SK-N-SH (cell line): Measurements from ENCODE around the gene CDC73. TPM values are rescaled to one million over a fixed set of nuclear protein-coding genes. Genes with fewer than 3 reads are reported as not detected.

Source experiments
- CTCF ChIA-PET: fragments of 300-600, 350-600 bp; formaldehyde crosslinking; extraction: SDS; loops from one replicate; lab custom pipeline; 2021; lab: Yijun Ruan, JAX
- POLR2A ChIA-PET: fragments of 350-600 bp; sonication (Branson Sonifier 250); formaldehyde crosslinking; extraction: SDS; loops from one replicate; lab custom pipeline; 2020; ENCODE audit warnings: antibody characterized with exemption, inconsistent platforms; lab: Yijun Ruan, JAX
- DNase-seq: peaks from one replicate; pipeline ENCODE4 v3.0.0; 2012
- H2AFZ ChIP-seq: fragments of 200-600 bp; sonication (generic); 2 replicates; pipeline ENCODE4 v1.8.1; 2016; ENCODE audit warnings: antibody characterized with exemption, mild to moderate bottlenecking, low read depth
- H3F3A ChIP-seq: fragments of 200-600 bp; sonication (generic); replicated peaks from 2 replicates; pipeline ENCODE3; 2016; ENCODE audit warnings: antibody characterized with exemption, mild to moderate bottlenecking; ENCODE audit not compliant: insufficient read depth
- H3K27ac ChIP-seq, 2 experiments: fragments of 200-500 bp in 1 of 2; fragments of 200-600 bp in 1 of 2; sonication (Bioruptor generic) in 1 of 2; sonication (generic), shearing (Covaris generic) in 1 of 2; 2 replicates each; pipeline versions ENCODE4 v1.5.1 to v1.6.1; 2014 to 2016; ENCODE audit warnings: low read depth in 2 of 2, inconsistent platforms in 1 of 2, low read length in 1 of 2, mild to moderate bottlenecking in 1 of 2, mixed read lengths in 1 of 2
- H3K27me3 ChIP-seq: fragments of 200-600 bp; sonication (generic), shearing (Covaris generic); 2 replicates; pipeline ENCODE4 v1.6.1; 2016; ENCODE audit warnings: mixed run types; ENCODE audit not compliant: insufficient read depth
- H3K36me3 ChIP-seq, 2 experiments: fragments of 200-500 bp in 1 of 2; fragments of 200-600 bp in 1 of 2; sonication (Bioruptor generic) in 1 of 2; sonication (generic) in 1 of 2; replicated peaks in 1 of 2; 2 replicates each; pipeline versions ENCODE3 to v1.5.1; 2014 to 2016; ENCODE audit warnings: low read length in 1 of 2, mild to moderate bottlenecking in 1 of 2; ENCODE audit not compliant: insufficient read depth in 2 of 2, control insufficient read depth in 1 of 2
- H3K4me1 ChIP-seq, 2 experiments: fragments of 200-500 bp in 1 of 2; fragments of 200-600 bp in 1 of 2; sonication (Bioruptor generic) in 1 of 2; sonication (generic), shearing (Covaris generic) in 1 of 2; 2 replicates each; pipeline versions ENCODE4 v1.5.1 to v1.6.1; 2014 to 2016; ENCODE audit warnings: low read depth in 1 of 2, low read length in 1 of 2, mixed run types in 1 of 2; ENCODE audit not compliant: insufficient read depth in 2 of 2, control insufficient read depth in 1 of 2
- H3K4me2 ChIP-seq: fragments of 200-600 bp; sonication (generic), shearing (Covaris generic); 2 replicates; pipeline ENCODE4 v1.6.1; 2017; ENCODE audit warnings: mixed run types
- H3K4me3 ChIP-seq, 2 experiments: fragments of 200-500 bp in 1 of 2; fragments of 200-600 bp in 1 of 2; sonication (Bioruptor generic) in 1 of 2; sonication (generic), shearing (Covaris generic) in 1 of 2; 2 replicates each; pipeline versions ENCODE4 v1.5.1 to v1.8.1; 2014 to 2016; ENCODE audit warnings: low read depth in 2 of 2, inconsistent platforms in 1 of 2, low read length in 1 of 2, mild to moderate bottlenecking in 1 of 2, mixed read lengths in 1 of 2, moderate library complexity in 1 of 2
- H3K79me2 ChIP-seq: fragments of 200-600 bp; sonication (generic); 2 replicates; pipeline ENCODE4 v1.8.1; 2017; ENCODE audit warnings: mild to moderate bottlenecking; ENCODE audit not compliant: insufficient read depth
- H3K9ac ChIP-seq: fragments of 200-600 bp; sonication (generic); 2 replicates; pipeline ENCODE4 v1.6.1; 2017; ENCODE audit warnings: mixed run types
- H3K9me2 ChIP-seq: fragments of 200-600 bp; sonication (generic); 2 replicates; pipeline ENCODE4 v1.6.1; 2017; ENCODE audit warnings: mixed run types
- H3K9me3 ChIP-seq: fragments of 200-600 bp; sonication (generic); 2 replicates; pipeline ENCODE4 v1.6.1; 2017; ENCODE audit warnings: mixed run types, mild to moderate bottlenecking, moderate library complexity
- H4K20me1 ChIP-seq: fragments of 200-600 bp; sonication (generic); 2 replicates; pipeline ENCODE4 v1.6.1; 2017; ENCODE audit warnings: mild to moderate bottlenecking, mixed run types; ENCODE audit not compliant: insufficient read depth
- CTCF ChIP-seq: fragments of 200-600 bp; sonication (generic); IDR thresholded peaks from 2 replicates; pipeline ENCODE4 v1.6.1; 2017; ENCODE audit warnings: antibody characterized with exemption, mild to moderate bottlenecking, moderate library complexity
- ELF1 ChIP-seq: IDR thresholded peaks from 2 replicates; pipeline ENCODE4 v1.4.0; 2012
- EP300 ChIP-seq, 2 experiments: IDR thresholded peaks; 2 replicates each; pipeline versions ENCODE4 v1.4.0 to v1.6.1; 2012; ENCODE audit warnings: borderline replicate concordance in 1 of 2, low read depth in 1 of 2, low read length in 1 of 2
- EZH2phosphoT487 ChIP-seq: fragments of 200-600 bp; sonication (generic); IDR thresholded peaks from 2 replicates; pipeline ENCODE4 v1.6.1; 2017; ENCODE audit warnings: low read depth, mixed run types, mild to moderate bottlenecking, antibody characterized with exemption, moderate library complexity, borderline replicate concordance
- FOSL2 ChIP-seq: IDR thresholded peaks from 2 replicates; pipeline ENCODE4 v1.4.0; 2012; ENCODE audit warnings: low read depth, mild to moderate bottlenecking, moderate library complexity, borderline replicate concordance
- FOXM1 ChIP-seq: IDR thresholded peaks from 2 replicates; pipeline ENCODE4 v1.4.0; 2012; ENCODE audit warnings: low read depth, mild to moderate bottlenecking
- GABPA ChIP-seq: IDR thresholded peaks from 2 replicates; pipeline ENCODE4 v1.4.0; 2012; ENCODE audit warnings: low read depth, mild to moderate bottlenecking
- IRF3 ChIP-seq: fragments of 150-350 bp; IDR thresholded peaks from 2 replicates; pipeline ENCODE4 v1.6.1; 2016; ENCODE audit warnings: mild to moderate bottlenecking, low read depth, low read length
- JUND ChIP-seq: IDR thresholded peaks from 2 replicates; pipeline ENCODE4 v1.4.0; 2012
- MEF2A ChIP-seq: IDR thresholded peaks from 2 replicates; pipeline ENCODE4 v1.4.0; 2012; ENCODE audit warnings: low read depth, borderline replicate concordance
- NFIC ChIP-seq: IDR thresholded peaks from 2 replicates; pipeline ENCODE4 v1.4.0; 2012; ENCODE audit warnings: borderline replicate concordance
- NRF1 ChIP-seq: IDR thresholded peaks from 2 replicates; pipeline ENCODE4 v1.6.1; 2012; ENCODE audit warnings: low read depth, mild to moderate bottlenecking, low read length
- RCOR1 ChIP-seq: fragments of 150-350 bp; IDR thresholded peaks from 2 replicates; pipeline ENCODE4 v1.6.1; 2017; ENCODE audit warnings: antibody characterized with exemption, low read length
- SMC3 ChIP-seq: IDR thresholded peaks from 2 replicates; pipeline ENCODE4 v1.6.1; 2012; ENCODE audit warnings: low read depth, low read length, improper control_type of control experiment
- TAF1 ChIP-seq: IDR thresholded peaks from 2 replicates; pipeline ENCODE4 v1.6.1; 2012; ENCODE audit warnings: low read depth, mild to moderate bottlenecking, low read length, moderate library complexity, borderline replicate concordance
- TCF12 ChIP-seq: IDR thresholded peaks from 2 replicates; pipeline ENCODE4 v1.4.0; 2012
- TEAD4 ChIP-seq: IDR thresholded peaks from 2 replicates; pipeline ENCODE4 v1.4.0; 2012; ENCODE audit warnings: mild to moderate bottlenecking, borderline replicate concordance; ENCODE audit not compliant: insufficient read depth
- USF1 ChIP-seq: IDR thresholded peaks from 2 replicates; pipeline ENCODE4 v1.4.0; 2012; ENCODE audit warnings: low read depth, borderline replicate concordance
- YY1 ChIP-seq: IDR thresholded peaks from 2 replicates; pipeline ENCODE4 v1.4.0; 2012; ENCODE audit warnings: low read depth, mild to moderate bottlenecking
- ZBTB33 ChIP-seq: IDR thresholded peaks from 2 replicates; pipeline ENCODE4 v1.4.0; 2012; ENCODE audit warnings: low read depth, borderline replicate concordance
- WGBS: methylation state at CpG from one replicate; pipeline ENCODE4 v1.1.6; 2017; ENCODE audit warnings: low lambda C conversion rate; 5-methylcytosine and 5-hydroxymethylcytosine counted together
- polyA plus RNA-seq, 3 experiments: library from polyadenylated mRNA; depleted of rRNA; stranded (reverse); fragments of >200 nt; gene quantifications; 2 replicates each; pipeline ENCODE4 v1.2.3, GENCODE V29; 2012

Gene CDC73
- polyA plus RNA-seq, 1 of the 3 experiments (the other 2 are of a cell fraction), result 13.4 TPM

DNA sequence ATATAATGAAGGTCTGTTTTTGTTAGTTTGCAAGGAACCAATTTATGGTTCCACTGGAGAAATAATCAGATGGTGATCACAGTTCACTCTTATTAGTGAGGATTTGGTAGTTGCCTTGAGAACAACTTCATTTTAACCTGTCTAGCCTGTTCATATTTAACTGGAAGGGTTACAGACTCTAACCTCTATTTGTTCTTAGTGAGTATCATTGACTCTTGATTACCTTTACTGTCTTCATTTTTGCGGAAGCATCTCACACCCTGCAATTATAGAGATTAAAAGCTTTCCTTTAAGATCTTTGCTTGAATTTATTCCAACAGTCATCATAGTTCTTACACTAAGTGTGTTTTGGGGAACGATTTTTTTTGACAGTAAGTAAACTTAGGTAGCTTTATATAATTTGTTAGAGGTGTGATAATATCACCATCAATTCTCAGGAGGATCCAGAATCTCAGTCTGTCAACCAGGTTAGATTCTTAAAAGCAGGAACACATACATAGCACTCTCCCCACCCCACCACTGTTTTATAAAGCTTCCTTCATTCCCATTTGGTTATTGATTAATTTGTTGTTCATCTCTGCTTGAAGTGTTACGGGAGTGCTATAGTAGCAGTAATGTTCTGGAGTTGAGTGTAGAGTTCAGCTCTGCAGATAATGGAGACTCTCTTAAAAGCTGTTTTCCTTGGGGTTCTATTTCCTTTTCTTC is 34.4 kb downstream of the CDC73 start:
- peaks cover 6% of the 10 kb centered on the region; the same call in 1 of the 2 replicates for H3K79me2 ChIP-seq
- peaks cover 0 to 6% of the 10 kb centered on the region in 2 experiments; a peak in 2 of 4 replicates for H3K4me1 ChIP-seq
- ChIA-PET POLR2A (no interaction called here), CTCF (no interaction called here)
- H3K36me3 ChIP-seq, result peaks cover 46 to 60% of the 10 kb centered on the region in 2 experiments
- no peaks in the 10 kb centered on the region for H3K9me2 ChIP-seq
- H3K4me2 ChIP-seq, result no peak overlapping the region
- 75% methylated on average over 3 of the region's 3 CpGs for WGBS
- no peak for DNase-seq
- H3F3A ChIP-seq, result peaks cover 7% of the 10 kb centered on the region
- H3K4me3 ChIP-seq, result no peak overlapping the region
- H2AFZ ChIP-seq, result no peak overlapping the region
- TF ChIP-seq USF1 (no peak), ELF1 (no peak), FOXM1 (no peak), RCOR1 (no peak), MEF2A (no peak), JUND (no peak), IRF3 (no peak), EP300 (IDR thresholded peaks at IDR 0.05; ENCODE audit: borderline replicate concordance in 1 of 2, low read depth in 1 of 2, low read length in 1 of 2) (no peak), NRF1 (no peak), EZH2phosphoT487 (no peak), FOSL2 (no peak), TEAD4 (no peak), YY1 (no peak), TAF1 (no peak), SMC3 (no peak), ZBTB33 (no peak), TCF12 (no peak), CTCF (no peak), NFIC (no peak), GABPA (no peak)
- no peak overlapping the region for H3K27ac ChIP-seq
- H4K20me1 ChIP-seq, result no peaks in the 10 kb centered on the region; the same call in 1 of the 2 replicates
- no peaks in the 10 kb centered on the region; the same call in 1 of the 2 replicates for H3K9me3 ChIP-seq
- H3K27me3 ChIP-seq, result no peaks in the 10 kb centered on the region
- H3K9ac ChIP-seq, result no peak overlapping the region
